Small intestine (tissue), 7 donors: ENCODE results near the gene SCRN1. TPM values are rescaled to one million over a fixed set of nuclear protein-coding genes. Genes with fewer than 3 reads are reported as not detected.

Experiments used
- DNase-seq, 2 donors: peaks; one replicate each; pipeline versions ENCODE4 v3.0.0 to v3.0.0-alpha.2; 2013
- FAIRE-seq: peaks from 2 replicates; lab custom pipeline; 2012; peaks lifted over from hg19 to GRCh38; lab: Jason Lieb, UNC
- H3K27ac ChIP-seq, 3 donors: one replicate each; pipeline ENCODE4 v1.5.1; 2013; ENCODE audit warnings: low read length in 2 of 3, mild to moderate bottlenecking in 2 of 3, control low read depth in 1 of 3, inconsistent platforms in 1 of 3, low read depth in 1 of 3, moderate library complexity in 1 of 3
- H3K27me3 ChIP-seq, 3 donors: one replicate each; pipeline ENCODE4 v1.6.1; 2013; ENCODE audit warnings: low read length in 3 of 3, inconsistent platforms in 1 of 3; ENCODE audit not compliant: control insufficient read depth in 3 of 3, insufficient read depth in 3 of 3
- H3K36me3 ChIP-seq, 3 donors: one replicate each; pipeline ENCODE4 v1.6.1; 2013; ENCODE audit warnings: low read length in 3 of 3, inconsistent platforms in 1 of 3, low read depth in 1 of 3, mild to moderate bottlenecking in 1 of 3, moderate library complexity in 1 of 3; ENCODE audit not compliant: control insufficient read depth in 3 of 3, insufficient read depth in 2 of 3
- H3K4me1 ChIP-seq, 3 donors: one replicate each; pipeline ENCODE4 v1.6.1; 2013; ENCODE audit warnings: low read length in 2 of 3, inconsistent platforms in 1 of 3, low read depth in 1 of 3, mild to moderate bottlenecking in 1 of 3, moderate library complexity in 1 of 3; ENCODE audit not compliant: control insufficient read depth in 3 of 3, insufficient read depth in 2 of 3
- H3K4me3 ChIP-seq, 3 donors: one replicate each; pipeline ENCODE4 v1.5.1; 2013; ENCODE audit warnings: low read length in 3 of 3, control low read depth in 1 of 3, inconsistent platforms in 1 of 3, low read depth in 1 of 3, mild to moderate bottlenecking in 1 of 3, moderate library complexity in 1 of 3
- H3K9me3 ChIP-seq, 2 donors: one replicate each; pipeline ENCODE4 v1.6.1; 2013; ENCODE audit warnings: low read depth in 1 of 2, low read length in 1 of 2; ENCODE audit not compliant: control insufficient read depth in 2 of 2, insufficient read depth in 1 of 2
- WGBS, 3 donors: extraction: QIAGEN DNeasy Blood & Tissue Kit; methylation state at CpG; one replicate each; pipeline ENCODE4 v1.1.7; 2013; 5-methylcytosine and 5-hydroxymethylcytosine counted together
- polyA plus RNA-seq, 4 donors: library from polyadenylated mRNA; stranded (reverse) in 3 of 4; unstranded in 1 of 4; fragments of 200-250 nt in 3 of 4; fragments of 120-200 nt in 1 of 4; gene quantifications; one replicate each; pipeline versions ENCODE4 v1.2.1 to v1.2.3, GENCODE V29; 2013
- donor health status: healthy with polysubstance abuse.
- donor health status: control.
- donor health status: control.
- donor health status: Bipolar disorder and iron deficiency.
- donor health status: healthy.

SCRN1 gene
- polyA plus RNA-seq, 4 donors = 1.3 to 16.9 (median 7.4) TPM

GRCh38 chr7:29998489-29998888 lies 8.9 kb upstream of the SCRN1 start:
- H3K36me3 ChIP-seq = no peaks in the 10 kb centered on the region
- DNase-seq (no peak), FAIRE-seq (no peak)
- H3K27ac ChIP-seq = no peak overlapping the region
- no peak overlapping the region for H3K4me3 ChIP-seq
- peaks cover 0 to 5% of the 10 kb centered on the region in 2 donors for H3K9me3 ChIP-seq
- no peaks in the 10 kb centered on the region for H3K27me3 ChIP-seq
- no peaks in the 10 kb centered on the region for H3K4me1 ChIP-seq

GRCh38 chr7:29996321-29996720 lies 6.7 kb upstream of the SCRN1 start:
- H3K4me1 ChIP-seq = no peaks in the 10 kb centered on the region

GRCh38 chr7:29995652-29996051 lies 6.1 kb upstream of the SCRN1 start:
- H3K4me1 ChIP-seq = no peaks in the 10 kb centered on the region
- H3K4me3 ChIP-seq = no peak overlapping the region
- peaks cover 0 to 5% (median 0%) of the 10 kb centered on the region in 3 donors for H3K27me3 ChIP-seq
- H3K27ac ChIP-seq = no peak overlapping the region
- H3K36me3 ChIP-seq = no peaks in the 10 kb centered on the region
- H3K9me3 ChIP-seq = peaks cover 0 to 10% of the 10 kb centered on the region in 2 donors
- no peak for DNase-seq
- no peak for FAIRE-seq

More at GRCh38 chr7:29996321-29996720, 6.7 kb upstream of the SCRN1 start:
- Histone ChIP-seq H3K4me3 (no peak overlapping the region), H3K36me3 (no peaks in the 10 kb centered on the region), H3K27me3 (peaks cover 0 to 5% (median 0%) of the 10 kb centered on the region in 3 donors), H3K9me3 (peaks cover 0 to 10% of the 10 kb centered on the region in 2 donors), H3K27ac (no peak overlapping the region)
- FAIRE-seq (no peak), DNase-seq (no peak)

GRCh38 chr7:29993140-29993539 lies 3.5 kb upstream of the SCRN1 start:
- DNase-seq (no peak), FAIRE-seq (no peak)
- Histone ChIP-seq H3K27ac (no peak overlapping the region), H3K4me1 (peaks cover 0 to 5% (median 4%) of the 10 kb centered on the region in 3 donors), H3K36me3 (no peaks in the 10 kb centered on the region), H3K27me3 (peaks cover 0 to 10% (median 3%) of the 10 kb centered on the region in 3 donors), H3K4me3 (no peak overlapping the region), H3K9me3 (peaks cover 0 to 10% of the 10 kb centered on the region in 2 donors)
- 83 to 89% (median 86%) methylated on average over 4 of the region's 4 CpGs for WGBS, 3 donors

GRCh38 chr7:29991937-29992336 lies 2.3 kb upstream of the SCRN1 start:
- no peaks in the 10 kb centered on the region for H3K36me3 ChIP-seq
- H3K27ac ChIP-seq = no peak overlapping the region
- H3K4me1 ChIP-seq = peaks cover 0 to 5% (median 4%) of the 10 kb centered on the region in 3 donors
- DNase-seq (no peak), FAIRE-seq (no peak)
- peaks cover 0 to 10% of the 10 kb centered on the region in 2 donors for H3K9me3 ChIP-seq
- H3K27me3 ChIP-seq = peaks cover 0 to 10% (median 3%) of the 10 kb centered on the region in 3 donors
- 94 to 100% (median 97%) methylated on average over 5 of the region's 5 CpGs for WGBS, 3 donors
- no peak overlapping the region for H3K4me3 ChIP-seq

DNA sequence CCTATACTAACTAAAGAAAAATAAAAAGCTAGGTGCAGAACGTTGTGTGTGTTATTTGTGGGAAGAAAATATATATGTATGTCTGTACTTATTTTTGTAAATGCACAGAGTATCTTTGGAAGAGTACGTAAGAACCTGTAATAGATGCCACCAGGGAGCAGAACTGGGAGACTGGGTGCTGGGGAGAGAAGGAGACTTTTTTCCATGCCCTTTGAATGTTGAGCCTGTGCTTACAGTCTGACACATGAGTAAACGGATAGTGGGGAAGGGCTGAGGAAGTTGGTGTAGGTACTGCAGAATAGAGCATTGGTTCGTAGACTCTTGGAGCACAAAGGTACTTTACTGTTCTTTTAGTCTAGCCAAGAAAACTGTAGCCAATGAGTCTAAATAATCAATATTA lies 1.3 kb upstream of the SCRN1 start:
- WGBS, 3 donors = 65 to 85% (median 70%) methylated on average over 4 of the region's 4 CpGs
- H3K27me3 ChIP-seq = peaks cover 0 to 10% (median 3%) of the 10 kb centered on the region in 3 donors
- FAIRE-seq = no peak

GRCh38 chr7:29988424-29989256 lies 961 bp downstream of the SCRN1 start:
- Histone ChIP-seq H3K27ac (peak overlapping the region; percentile 57 to 86 (median 79)), H3K4me1 (peaks cover 0 to 5% (median 4%) of the 10 kb centered on the region in 3 donors), H3K9me3 (peaks cover 0 to 6% of the 10 kb centered on the region in 2 donors), H3K36me3 (no peaks in the 10 kb centered on the region), H3K27me3 (peaks cover 0 to 10% (median 3%) of the 10 kb centered on the region in 3 donors), H3K4me3 (peak overlapping the region; percentile 79 to 83 (median 82))
- peak; percentile 18 to 33 for DNase-seq
- no peak for FAIRE-seq
- WGBS, 3 donors = 13 to 17% (median 16%) methylated on average over 63 to 75 of the region's 75 CpGs

More for the DNA sequence above, 1.3 kb upstream of the SCRN1 start:
- Histone ChIP-seq H3K9me3 (peaks cover 0 to 7% of the 10 kb centered on the region in 2 donors), H3K4me1 (peaks cover 0 to 5% (median 4%) of the 10 kb centered on the region in 3 donors), H3K4me3 (no peak overlapping the region), H3K36me3 (no peaks in the 10 kb centered on the region), H3K27ac (no peak overlapping the region)
- DNase-seq = no peak

DNA sequence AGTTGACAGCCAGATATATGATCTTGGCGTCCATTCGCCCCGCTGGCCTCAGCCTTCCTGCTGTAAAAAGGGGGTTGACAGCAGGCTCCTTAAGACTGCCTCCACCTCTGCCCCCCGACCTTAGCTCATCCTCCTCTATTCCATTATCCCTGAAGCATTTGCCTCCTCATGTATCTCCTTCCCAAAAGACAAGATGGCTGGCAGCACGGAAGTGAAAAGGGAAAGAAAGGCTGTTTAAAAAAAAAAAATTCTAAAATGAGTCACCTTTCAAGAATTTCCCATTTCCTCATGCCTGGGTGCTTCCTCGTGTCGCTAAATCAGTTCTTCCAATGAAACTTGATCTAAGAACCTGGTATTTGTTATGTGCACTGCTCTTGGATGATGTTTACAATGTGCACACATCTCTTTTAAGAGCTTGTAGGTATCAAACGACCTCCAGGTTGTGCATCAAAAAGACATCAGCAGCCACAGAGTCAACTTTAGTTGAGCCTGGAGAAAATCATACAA lies 1.7 kb downstream of the SCRN1 start:
- DNase-seq = peak in 1 of 2 donors; percentile 19

More for the DNA sequence above, 1.7 kb downstream of the SCRN1 start:
- Histone ChIP-seq H3K36me3 (no peaks in the 10 kb centered on the region), H3K4me3 (no peak overlapping the region), H3K9me3 (peaks cover 0 to 2% of the 10 kb centered on the region in 2 donors), H3K27me3 (peaks cover 0 to 10% (median 3%) of the 10 kb centered on the region in 3 donors), H3K4me1 (peaks cover 0 to 5% (median 4%) of the 10 kb centered on the region in 3 donors), H3K27ac (peak overlapping the region in 2 of 3 donors; percentile 24 to 62)
- WGBS, 3 donors = 64 to 76% (median 74%) methylated on average over 8 of the region's 8 CpGs
- no peak for FAIRE-seq
